AG04450 (cell line): ENCODE measurements around the gene CORO2B. TPM values are rescaled to one million over a fixed set of nuclear protein-coding genes. Genes with fewer than 3 reads are reported as not detected.

ENCODE experiments used
- CTCF ChIA-PET: fragments of 300-600, 350-600 bp; formaldehyde crosslinking; extraction: SDS; loops from one replicate; lab custom pipeline; 2022; ENCODE audit warnings: antibody characterized with exemption, inconsistent platforms; lab: Charles Lee
- POLR2A ChIA-PET: fragments of 350-600 bp; formaldehyde crosslinking; extraction: SDS; loops from one replicate; lab custom pipeline; 2021; ENCODE audit warnings: antibody characterized with exemption, inconsistent platforms; lab: Yijun Ruan, JAX
- DNase-seq: peaks from one replicate; pipeline ENCODE4 v3.0.0-alpha.2; 2011; ENCODE audit warnings: low read depth, low spot score
- H3K27ac ChIP-seq: one replicate; pipeline ENCODE4 v1.5.1; 2012; ENCODE audit warnings: low read depth, low read length, control low read depth
- H3K27me3 ChIP-seq: one replicate; pipeline ENCODE4 v1.6.0; 2012; ENCODE audit warnings: low read length; ENCODE audit not compliant: control insufficient read depth, insufficient read depth
- H3K4me3 ChIP-seq: 2 replicates; pipeline ENCODE4 v1.5.1; 2011; ENCODE audit warnings: mild to moderate bottlenecking, low read depth, low read length, control low read depth
- H3K9me3 ChIP-seq: 2 replicates; pipeline ENCODE4 v1.5.1; 2012; ENCODE audit warnings: low read length; ENCODE audit not compliant: control insufficient read depth, insufficient read depth
- polyA plus RNA-seq: library from polyadenylated mRNA; depleted of rRNA; stranded (reverse); fragments of >200 nt; gene quantifications from 2 replicates; pipeline ENCODE4 v1.2.3, GENCODE V29; 2011
- TF ChIP-seq, protein P1 (sequence below): IDR thresholded peaks from 2 replicates; pipeline ENCODE4 v1.5.1; 2011; ENCODE audit warnings: low read depth, low read length, control low read depth, inconsistent platforms

The CORO2B gene
- polyA plus RNA-seq, 1 experiment = 16.1 TPM

DNA sequence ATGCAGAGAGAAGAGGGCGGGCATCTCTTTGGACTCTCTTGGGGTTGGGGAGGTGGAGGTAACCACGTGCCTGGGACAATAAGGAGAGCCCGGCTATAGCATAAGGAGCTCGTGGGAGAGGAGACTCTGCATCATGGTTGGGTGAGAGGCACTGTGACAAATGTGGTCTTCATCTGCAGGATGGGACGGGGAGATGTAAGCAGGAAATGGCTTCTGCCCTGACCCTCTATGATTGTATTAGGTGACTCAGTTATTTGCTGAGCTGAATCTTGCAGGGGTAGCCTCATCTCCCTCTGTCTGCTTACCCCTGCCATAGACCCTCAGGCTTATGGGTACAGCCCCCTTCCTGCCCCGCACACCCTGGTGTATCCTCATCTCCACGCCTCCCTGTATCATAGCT, 48.7 kb downstream of the CORO2B start:
- H3K9me3 ChIP-seq = no peaks in the 10 kb centered on the region
- no peak overlapping the region for H3K27ac ChIP-seq
- TF ChIP-seq, protein P1, sequence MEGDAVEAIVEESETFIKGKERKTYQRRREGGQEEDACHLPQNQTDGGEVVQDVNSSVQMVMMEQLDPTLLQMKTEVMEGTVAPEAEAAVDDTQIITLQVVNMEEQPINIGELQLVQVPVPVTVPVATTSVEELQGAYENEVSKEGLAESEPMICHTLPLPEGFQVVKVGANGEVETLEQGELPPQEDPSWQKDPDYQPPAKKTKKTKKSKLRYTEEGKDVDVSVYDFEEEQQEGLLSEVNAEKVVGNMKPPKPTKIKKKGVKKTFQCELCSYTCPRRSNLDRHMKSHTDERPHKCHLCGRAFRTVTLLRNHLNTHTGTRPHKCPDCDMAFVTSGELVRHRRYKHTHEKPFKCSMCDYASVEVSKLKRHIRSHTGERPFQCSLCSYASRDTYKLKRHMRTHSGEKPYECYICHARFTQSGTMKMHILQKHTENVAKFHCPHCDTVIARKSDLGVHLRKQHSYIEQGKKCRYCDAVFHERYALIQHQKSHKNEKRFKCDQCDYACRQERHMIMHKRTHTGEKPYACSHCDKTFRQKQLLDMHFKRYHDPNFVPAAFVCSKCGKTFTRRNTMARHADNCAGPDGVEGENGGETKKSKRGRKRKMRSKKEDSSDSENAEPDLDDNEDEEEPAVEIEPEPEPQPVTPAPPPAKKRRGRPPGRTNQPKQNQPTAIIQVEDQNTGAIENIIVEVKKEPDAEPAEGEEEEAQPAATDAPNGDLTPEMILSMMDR = no peak
- H3K27me3 ChIP-seq = no peaks in the 10 kb centered on the region
- no peak overlapping the region for H3K4me3 ChIP-seq
- DNase-seq = no peak
- CTCF ChIA-PET = interaction anchor here (1.2 kb wide), 1 partner anchor 77 kb away, joined by 4 read pairs; no protein-coding TSS in a partner anchor
- POLR2A ChIA-PET = no interaction called here

DNA sequence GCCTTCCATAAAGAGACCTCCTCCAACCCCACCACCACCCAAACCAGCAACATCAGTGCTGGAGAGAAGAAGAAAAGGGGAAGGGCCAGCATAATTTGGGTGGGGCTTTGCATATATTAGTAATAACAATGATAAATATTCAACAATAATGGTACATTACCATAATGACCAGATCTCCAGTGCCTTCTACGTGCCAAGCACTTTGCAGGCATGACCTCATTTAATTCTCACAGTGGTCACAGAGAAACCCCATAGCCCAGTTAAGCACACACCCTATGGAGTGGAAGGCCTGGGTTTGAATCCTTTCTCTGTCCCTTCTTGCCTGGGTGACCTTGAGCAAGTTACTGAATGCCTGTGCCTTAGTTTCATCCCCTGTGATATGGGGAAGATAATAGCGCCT, 49.2 kb downstream of the CORO2B start:
- CTCF ChIA-PET = interaction anchor here (1.2 kb wide), 1 partner anchor 78 kb away, joined by 4 read pairs; no protein-coding TSS in a partner anchor
- no peak for DNase-seq
- Histone ChIP-seq H3K9me3 (no peaks in the 10 kb centered on the region), H3K27ac (no peak overlapping the region), H3K27me3 (no peaks in the 10 kb centered on the region), H3K4me3 (no peak overlapping the region)
- TF ChIP-seq, protein P1 = no peak
- POLR2A ChIA-PET = no interaction called here

DNA sequence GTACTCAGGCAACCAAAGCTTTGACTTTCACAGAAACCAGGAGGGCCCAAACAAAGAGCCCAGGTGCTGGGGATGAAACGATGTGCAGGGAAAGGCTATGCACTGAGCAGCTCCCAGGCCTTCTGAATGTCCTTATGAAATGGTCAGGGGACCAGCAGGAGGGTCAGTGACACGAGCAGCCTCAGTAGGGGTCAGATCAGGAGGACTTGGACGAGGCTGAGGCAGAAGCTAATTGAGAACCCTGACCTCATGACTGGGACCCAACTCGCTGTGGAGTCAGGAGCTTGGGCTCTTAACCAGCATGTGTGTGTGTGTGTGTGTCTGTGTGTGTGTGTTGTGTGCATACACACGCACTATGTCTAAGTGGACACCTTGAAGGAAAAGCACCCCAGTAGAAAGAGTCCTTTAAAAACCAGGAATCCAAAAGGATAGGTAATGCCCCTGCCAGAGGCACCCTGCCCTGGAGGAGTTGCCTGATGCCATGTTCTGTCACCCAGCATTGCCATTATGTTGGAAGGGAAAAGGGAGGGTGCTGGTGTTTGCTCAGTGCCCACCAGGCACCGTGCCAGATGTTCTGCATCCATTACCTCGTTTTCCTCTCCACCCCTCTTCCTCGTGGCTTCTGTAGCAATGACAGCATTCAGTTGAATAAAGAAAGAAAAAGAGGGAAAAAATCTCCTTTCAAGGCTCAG, 50.9 kb downstream of the CORO2B start:
- TF ChIP-seq, protein P1 = no peak
- ChIA-PET CTCF (no interaction called here), POLR2A (no interaction called here)
- H3K27ac ChIP-seq = no peak overlapping the region
- H3K27me3 ChIP-seq = no peaks in the 10 kb centered on the region
- H3K4me3 ChIP-seq = no peak overlapping the region
- no peak for DNase-seq
- no peaks in the 10 kb centered on the region for H3K9me3 ChIP-seq

DNA sequence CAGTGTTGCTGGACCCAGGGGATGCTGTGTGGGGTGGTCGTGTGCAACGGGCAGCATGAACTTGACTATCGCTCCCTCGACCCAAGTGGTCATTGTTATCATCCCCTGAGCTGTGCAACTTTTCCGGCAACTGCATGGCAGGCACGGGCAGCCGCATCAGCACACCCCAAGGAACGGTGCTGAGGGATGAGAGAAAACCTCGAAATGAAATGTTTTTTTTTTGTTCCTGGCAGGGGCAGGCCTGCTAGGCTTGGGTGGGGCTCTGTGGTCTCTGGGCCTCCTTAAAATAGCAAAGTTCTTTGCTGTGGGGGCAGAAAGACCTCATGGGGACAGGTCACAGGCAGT, 51.4 kb downstream of the CORO2B start:
- Histone ChIP-seq H3K27me3 (no peaks in the 10 kb centered on the region), H3K4me3 (no peak overlapping the region), H3K9me3 (no peaks in the 10 kb centered on the region), H3K27ac (no peak overlapping the region)
- no peak for DNase-seq
- TF ChIP-seq, protein P1 = no peak
- ChIA-PET CTCF (no interaction called here), POLR2A (no interaction called here)

DNA sequence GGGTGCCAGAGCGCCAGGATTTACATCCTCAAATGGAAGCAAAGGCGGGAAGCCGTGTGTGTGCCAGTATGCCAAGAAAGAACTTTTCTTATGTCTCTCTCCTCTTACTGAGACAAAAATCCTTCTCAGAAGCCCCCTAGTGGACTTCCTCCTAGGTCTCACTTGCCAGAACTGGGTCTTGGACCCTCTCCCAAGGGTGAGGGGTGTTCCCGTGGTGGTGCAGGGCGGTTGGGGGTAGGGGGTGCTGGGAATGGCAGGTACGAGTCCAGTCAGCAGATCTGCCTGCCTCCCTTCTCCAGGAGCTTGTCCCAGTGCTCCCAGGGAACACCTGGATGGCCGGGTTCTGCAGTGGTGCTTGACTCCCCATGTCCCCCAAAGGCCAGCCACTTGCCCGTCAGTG, 52.0 kb downstream of the CORO2B start:
- no peak for DNase-seq
- Histone ChIP-seq H3K9me3 (no peaks in the 10 kb centered on the region), H3K4me3 (no peak overlapping the region), H3K27ac (no peak overlapping the region), H3K27me3 (no peaks in the 10 kb centered on the region)
- ChIA-PET POLR2A (no interaction called here), CTCF (no interaction called here)
- TF ChIP-seq, protein P1 = peak; percentile 30
